Skin of body (tissue), 2 donors: ENCODE data around the gene ERVH48-1. TPM values are rescaled to one million over a fixed set of nuclear protein-coding genes. Genes with fewer than 3 reads are reported as not detected.
"Not testable (repeated sequence)": the region's sequence is repeated elsewhere in the genome, so short reads cannot be mapped to it uniquely, and the experiment has no call there.

Source experiments
- DNase-seq: peaks from one replicate; lab custom pipeline; 2025; lab: John Stamatoyannopoulos, UW
- total RNA-seq: library from RNA; depleted of rRNA; stranded (reverse); fragments of >200 nt; gene quantifications from one replicate; pipeline ENCODE4 v1.2.3, GENCODE V29; 2014

The ERVH48-1 gene
- 0.20 TPM for total RNA-seq

GRCh38 chr21:42925114-42925926 is at the start of gene ERVH48-1:
Gene ERVH48-1 (minus strand): TSS chr21:42925630. CDS start chr21:42919006, 6,624 bp downstream.
- DNase-seq, result no peak

- peak; percentile 100 for DNase-seq
Observed at GRCh38 chr21:42973991-42974831, 48.8 kb upstream of the ERVH48-1 start, which contains the start of gene PKNOX1. Gene PKNOX1 (plus strand): TSS chr21:42974562. CDS start chr21:43004382, 29,820 bp downstream.

GRCh38 chr21:42973309-42973990 is 48.0 kb upstream of the ERVH48-1 start:
- DNase-seq, result no peak

- DNase-seq, result no peak
Observed at GRCh38 chr21:42971897-42972275, 46.5 kb upstream of the ERVH48-1 start.

- DNase-seq, result no peak
Observed at GRCh38 chr21:42970946-42971653, 45.7 kb upstream of the ERVH48-1 start.

- DNase-seq, result no peak
Observed at GRCh38 chr21:42969193-42969600, 43.8 kb upstream of the ERVH48-1 start.

- DNase-seq, result not testable (repeated sequence)
Observed at GRCh38 chr21:42967616-42968015, 42.2 kb upstream of the ERVH48-1 start.

- DNase-seq, result no peak
Observed at GRCh38 chr21:42965211-42965560, 39.8 kb upstream of the ERVH48-1 start.

GRCh38 chr21:42964546-42965210 is 39.2 kb upstream of the ERVH48-1 start:
- DNase-seq, result no peak

- DNase-seq, result no peak
Observed at GRCh38 chr21:42964086-42964485, 38.7 kb upstream of the ERVH48-1 start.

GRCh38 chr21:42962380-42963007 is 37.1 kb upstream of the ERVH48-1 start:
- DNase-seq, result no peak

GRCh38 chr21:42959728-42960127 is 34.3 kb upstream of the ERVH48-1 start:
- DNase-seq, result no peak

- DNase-seq, result not testable (repeated sequence)
Observed at GRCh38 chr21:42958122-42958521, 32.7 kb upstream of the ERVH48-1 start.

- DNase-seq, result no peak
Observed at GRCh38 chr21:42956824-42957630, 31.6 kb upstream of the ERVH48-1 start.

- DNase-seq, result not testable (repeated sequence)
Observed at GRCh38 chr21:42951193-42951592, 25.8 kb upstream of the ERVH48-1 start.

- DNase-seq, result not testable (repeated sequence)
Observed at GRCh38 chr21:42949094-42949755, 23.8 kb upstream of the ERVH48-1 start.

- DNase-seq, result no peak
Observed at GRCh38 chr21:42942244-42942643, 16.8 kb upstream of the ERVH48-1 start.

- no peak for DNase-seq
Observed at GRCh38 chr21:42941696-42942085, 16.3 kb upstream of the ERVH48-1 start.
